Activated T-cell treated with anti-CD3 and anti-CD28 coated beads for 1 hour (primary cell): ENCODE measurements around the gene HLA-DPA1.
"Not testable (repeated sequence)": the region's sequence is repeated elsewhere in the genome, so short reads cannot be mapped to it uniquely, and the experiment has no call there.

ENCODE experiments used
- DNase-seq: peaks from one replicate; pipeline ENCODE4 v3.0.0-alpha.2; 2020; ENCODE audit warnings: low read depth

HLA-DPA1 gene

DNA sequence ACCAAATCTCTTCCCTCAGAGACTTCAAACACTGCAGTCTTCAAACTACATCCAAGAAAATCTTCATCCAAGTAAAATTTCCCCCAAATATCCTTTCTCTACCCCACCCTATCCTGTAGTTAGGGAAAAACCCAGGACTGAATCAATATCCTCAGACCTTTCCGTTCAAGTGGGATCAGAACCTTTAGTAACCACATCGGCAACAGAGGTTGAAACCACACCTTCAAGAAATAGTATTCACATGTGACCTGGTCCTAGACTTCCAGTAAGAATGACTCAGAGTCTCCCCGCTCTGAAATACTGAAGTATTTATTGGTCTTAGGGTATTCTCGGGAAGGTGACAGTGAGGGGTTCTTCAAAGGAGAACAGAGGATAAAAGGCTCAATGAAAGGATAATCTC is 8.7 kb downstream of the HLA-DPA1 start:
- DNase-seq: no peak

DNA sequence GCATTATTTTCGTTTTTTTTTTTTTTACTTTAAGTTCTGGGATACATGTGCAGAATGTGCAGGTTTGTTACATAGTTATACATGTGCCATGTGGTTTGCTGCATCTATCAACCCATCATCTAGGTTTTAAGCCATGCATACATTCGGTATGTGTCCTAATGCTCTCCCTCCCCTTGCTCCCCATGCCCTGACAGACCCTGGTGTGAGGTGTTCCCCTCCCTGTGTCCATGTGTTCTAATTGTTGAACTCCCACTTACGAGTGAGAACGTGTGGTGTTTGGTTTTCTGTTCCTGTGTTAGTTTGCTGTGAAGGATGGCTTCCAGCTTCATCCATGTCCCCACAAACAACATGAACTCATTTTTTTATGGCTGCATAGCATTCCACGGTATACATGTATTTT is 10.0 kb downstream of the HLA-DPA1 start:
- DNase-seq: not testable (repeated sequence)

DNA sequence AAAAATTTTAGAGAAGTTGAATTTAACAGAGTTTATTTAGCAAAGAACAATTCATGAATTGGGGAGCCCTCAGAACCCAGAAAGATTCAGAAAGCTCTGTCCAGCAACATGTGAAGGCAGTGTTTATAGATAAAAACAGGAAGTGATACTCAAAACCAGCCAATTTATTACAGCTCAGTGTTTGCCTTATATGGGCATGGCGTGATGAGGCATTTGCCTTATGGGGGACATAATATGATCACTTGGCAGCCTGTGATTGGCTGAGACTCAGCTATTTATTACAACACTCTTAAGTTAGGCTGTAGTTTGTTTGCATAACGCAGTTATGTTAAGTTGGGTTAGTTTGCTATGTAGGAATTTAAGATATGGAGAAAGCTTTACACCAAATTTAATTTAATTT is 11.5 kb downstream of the HLA-DPA1 start:
- DNase-seq: no peak

DNA sequence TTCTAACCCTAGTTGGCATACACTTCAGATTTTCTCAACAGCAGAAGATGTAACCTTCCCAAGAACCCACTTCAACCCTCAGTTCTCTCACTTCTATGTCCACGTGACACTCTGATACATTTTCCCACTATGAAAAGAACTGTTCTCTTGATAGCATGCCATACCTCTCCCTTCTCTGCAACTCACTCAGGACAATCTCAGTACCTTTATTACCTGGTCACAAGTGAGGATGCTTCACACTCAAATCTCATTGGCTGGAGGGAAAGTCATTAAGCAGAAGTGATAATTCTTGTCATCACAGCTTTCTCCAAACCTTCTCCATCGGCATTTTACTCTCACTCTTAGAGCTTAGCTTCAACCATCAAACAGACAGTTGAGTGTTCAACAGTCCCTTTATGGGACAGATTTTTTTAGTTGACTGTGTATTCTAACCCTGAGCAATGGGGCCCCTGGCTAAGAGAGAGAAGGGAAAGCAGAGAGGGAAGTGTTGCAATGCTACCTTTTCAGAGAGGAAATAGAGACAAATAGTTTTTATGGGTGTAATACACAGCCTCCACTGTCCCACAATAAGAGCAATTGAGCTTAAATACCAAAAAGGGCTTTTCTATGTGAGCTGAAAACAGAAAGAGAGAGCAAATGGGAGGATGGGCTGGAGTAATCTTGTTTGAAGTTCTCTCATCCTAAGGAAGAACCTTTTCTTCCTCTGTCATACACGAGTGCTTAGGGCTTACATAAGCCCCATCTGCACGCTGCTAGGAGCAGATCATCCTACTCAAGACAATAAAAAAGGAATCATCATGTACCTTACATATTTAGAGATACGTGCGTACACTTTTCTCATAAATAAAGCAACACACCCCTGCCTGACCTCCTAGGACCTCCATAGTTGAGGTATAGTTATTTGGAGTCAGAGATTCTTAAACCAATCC is 16.0 kb downstream of the HLA-DPA1 start:
- no peak for DNase-seq

DNA sequence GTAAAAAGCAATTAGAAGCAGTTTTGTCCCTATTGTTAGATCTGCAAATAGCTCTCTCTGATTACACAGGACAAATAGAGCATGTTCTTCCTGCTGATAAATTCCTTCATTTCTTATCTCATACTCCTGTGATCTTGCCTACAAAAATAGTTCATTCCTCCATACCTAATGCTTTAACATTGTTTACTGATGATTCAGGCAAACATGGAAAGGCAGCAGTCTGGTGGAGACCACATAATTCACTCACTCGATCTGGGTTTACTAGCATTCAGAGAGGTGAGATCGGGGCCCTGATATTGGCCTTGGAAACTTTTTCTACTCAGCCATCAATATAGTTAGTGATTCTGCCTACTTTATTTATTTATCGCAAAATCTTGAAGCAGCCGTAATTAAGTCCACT is 20.2 kb downstream of the HLA-DPA1 start:
- DNase-seq: no peak

DNA sequence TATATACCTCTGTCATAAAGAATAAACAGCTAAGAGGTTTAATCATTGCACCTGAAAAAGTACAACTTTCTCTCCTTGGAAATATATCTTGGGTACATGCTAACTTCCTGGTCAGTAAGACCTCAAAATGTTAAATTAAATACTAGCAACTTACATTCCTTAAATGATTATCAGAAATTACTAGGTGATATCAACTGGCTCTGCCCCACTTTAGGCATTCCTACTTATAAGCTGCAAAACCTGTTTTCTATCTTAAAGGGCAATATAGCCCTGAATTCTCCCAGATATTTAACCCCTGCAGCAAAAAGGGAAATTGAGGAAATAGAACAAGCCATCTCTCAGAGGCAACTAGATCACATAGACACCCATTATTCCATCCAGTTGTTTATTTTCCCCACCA is 20.8 kb downstream of the HLA-DPA1 start:
- no peak for DNase-seq

DNA sequence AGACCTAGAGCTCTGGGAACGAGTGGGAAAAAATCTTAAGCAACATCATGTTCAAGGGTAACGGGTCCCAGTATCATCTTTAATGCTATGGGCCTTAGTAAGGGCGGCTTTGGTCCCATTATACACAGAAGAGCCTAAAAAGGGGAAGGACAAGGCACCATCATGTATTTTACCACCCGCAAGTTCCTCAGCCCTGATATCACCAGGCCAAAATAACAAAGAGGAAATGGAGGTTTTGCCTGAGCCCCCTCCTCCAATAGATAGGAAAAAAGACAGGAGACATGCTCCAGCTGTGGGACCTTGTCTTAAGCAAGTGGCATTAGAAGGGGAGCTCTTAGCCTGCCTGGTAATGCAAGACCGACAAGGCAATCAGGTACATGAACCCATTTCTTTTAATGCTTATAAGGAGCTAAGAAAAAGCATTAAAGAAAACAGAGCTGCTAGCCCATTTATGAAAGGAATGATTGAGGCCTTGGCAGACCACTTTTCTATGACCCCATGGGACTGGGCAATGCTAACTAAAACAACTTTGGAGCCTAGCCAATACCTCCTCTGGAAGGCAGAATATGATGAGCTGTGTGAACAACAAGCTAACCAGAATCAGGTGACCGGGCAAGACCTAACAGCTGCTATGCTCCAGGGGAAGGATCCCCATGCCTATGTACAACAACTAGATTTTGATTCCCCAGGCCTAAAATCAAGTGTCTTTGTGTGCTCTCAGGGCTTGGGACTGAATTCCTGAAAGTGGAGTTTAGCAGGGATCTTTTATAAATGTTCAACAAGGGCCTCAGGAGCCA is 23.2 kb downstream of the HLA-DPA1 start:
- no peak for DNase-seq

DNA sequence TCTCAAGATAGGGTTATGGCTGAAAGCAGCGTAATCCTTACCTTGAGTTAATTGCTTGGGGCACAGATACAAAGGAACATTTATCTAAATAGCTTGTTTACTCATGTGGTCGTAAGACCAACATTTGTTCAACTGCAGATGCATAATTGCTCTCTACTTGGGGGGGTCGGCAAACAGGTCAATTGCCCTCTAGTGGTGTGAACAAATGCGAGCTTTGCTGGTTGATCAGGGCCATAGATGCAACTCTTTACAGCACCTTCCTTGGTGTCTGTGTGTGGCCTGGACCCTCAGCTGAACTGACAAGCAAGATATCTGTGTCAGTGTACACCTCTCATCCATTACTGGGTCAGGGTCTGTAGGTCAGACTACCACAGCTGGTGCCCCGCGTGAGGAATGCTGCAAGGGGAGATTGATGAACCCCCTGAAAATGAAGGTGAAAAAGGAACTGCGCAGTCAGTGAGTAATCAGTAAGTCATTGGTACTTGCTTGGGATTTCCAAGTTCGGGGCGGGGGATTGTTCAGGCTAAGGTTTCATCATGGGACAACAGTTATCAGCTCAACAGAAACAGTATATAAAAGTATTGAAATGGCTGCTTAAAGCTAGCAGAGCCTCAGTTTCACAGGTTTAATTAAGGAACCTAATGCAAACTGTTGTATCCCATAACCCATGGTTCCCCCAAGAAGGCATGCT is 24.0 kb downstream of the HLA-DPA1 start:
- no peak for DNase-seq

DNA sequence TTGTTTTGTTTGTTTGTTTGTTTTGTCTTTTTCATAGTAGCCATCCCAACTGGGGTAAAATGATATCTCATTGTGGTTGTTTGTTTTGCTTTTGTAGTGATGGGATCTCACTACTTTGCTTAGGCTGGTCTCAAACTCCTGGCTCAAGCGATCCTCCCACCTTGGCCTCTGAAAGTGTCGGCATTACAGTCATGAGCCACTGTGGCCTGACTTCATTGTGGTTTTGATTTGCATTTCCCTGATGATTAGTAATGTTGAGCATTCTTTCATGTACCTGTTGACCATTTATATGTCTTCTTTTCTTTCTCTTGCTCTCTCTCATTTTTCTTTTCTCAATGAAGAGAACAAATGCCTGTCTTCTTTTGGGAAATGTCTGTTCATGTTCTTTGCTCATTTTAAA is 33.3 kb downstream of the HLA-DPA1 start:
- DNase-seq: no peak

DNA sequence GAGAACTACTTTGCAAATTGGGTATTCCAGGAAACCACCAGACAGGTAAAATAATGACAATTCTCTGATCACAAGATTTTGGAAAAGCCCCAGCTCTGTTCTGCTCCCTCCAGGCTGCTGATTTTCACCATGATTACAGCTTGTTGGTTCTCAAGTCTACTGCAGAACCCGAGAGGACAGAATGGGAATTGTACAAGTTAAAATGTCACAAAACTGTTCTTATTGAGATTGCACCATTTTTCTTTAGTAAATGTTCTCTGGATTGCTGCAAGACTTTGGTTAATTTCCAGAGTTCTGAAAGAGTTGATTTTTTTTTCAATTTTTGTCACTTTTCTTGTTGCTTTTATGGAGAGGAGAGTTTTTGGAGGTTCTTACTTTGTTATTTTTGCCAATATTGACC is 36.9 kb downstream of the HLA-DPA1 start:
- DNase-seq: no peak

DNA sequence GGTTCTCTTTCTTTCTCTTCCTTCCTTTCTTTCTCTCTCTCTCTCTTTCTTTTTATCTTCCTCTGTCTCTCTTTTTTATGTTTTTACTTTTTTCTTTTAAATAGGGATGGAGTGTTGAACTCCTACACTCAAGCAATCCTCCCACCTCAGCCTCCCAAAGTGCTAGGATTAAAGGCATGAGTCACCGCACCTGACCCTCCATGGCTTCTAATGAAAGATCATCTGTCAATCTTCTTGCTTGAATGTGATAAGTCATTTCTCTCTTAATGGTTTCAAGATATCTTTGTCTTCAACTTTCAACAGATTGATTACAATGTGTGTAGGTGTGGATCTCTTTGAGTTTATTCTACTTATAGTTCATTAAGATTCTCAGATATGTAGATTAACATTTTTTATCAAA is 38.9 kb downstream of the HLA-DPA1 start:
- no peak for DNase-seq

DNA sequence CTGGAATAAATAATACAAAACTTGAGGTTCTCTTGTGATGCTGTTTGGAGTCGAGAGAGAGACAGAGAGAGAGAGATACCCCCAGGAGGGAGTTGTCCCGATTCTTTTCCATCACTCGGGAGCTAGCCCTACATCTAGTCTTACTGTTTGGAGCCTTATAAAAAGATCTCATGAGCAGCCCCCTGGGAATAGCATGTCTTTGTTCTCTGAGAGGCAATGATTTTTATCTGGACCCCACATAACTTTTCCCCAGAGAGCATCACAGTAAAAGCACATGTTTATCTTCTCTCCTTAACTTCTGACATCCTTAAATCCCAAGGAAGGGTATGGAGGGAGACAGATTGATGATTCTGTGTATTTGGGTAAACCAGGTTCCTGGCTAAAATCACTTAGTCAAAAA is 43.2 kb downstream of the HLA-DPA1 start:
- no peak for DNase-seq

DNA sequence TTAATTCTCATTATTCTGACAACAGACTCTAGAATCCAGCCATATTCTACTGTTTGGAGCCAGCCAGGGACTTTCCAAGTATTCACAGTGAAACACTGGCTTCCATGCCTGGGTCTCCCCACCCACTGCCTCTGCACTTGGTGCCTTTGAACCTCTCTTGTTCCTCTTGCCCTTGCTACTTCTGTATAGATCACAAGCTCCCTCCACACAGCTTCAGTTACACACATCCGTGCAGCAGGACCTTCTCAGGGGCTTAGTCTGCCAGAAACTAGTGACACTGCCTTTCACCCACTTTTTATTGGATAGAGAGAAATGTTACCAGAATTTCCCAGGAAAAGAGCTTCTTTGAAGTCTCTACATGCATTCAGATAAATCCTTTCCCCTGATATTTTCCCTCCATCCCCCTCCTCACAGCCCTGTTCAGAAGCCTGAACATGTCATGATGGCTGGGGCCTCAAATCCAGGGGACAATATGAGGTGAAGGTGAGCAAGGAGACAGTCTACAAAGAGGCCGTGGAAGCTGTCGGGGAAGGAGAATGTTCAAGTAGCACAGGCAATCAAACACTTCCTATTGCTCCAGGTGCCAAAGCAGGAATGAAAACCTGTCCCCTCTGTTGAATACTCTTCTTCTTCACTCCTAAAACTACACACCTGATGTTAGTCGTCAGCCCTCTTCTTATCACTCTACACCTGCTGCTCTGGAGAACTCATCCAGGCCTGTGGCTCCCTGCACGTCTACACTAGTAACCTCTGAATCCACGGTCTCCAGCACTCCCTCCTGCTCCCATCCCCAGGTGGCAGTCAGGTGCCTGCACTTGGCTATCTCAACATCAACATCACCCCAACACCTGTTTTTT is 43.9 kb downstream of the HLA-DPA1 start:
- no peak for DNase-seq

DNA sequence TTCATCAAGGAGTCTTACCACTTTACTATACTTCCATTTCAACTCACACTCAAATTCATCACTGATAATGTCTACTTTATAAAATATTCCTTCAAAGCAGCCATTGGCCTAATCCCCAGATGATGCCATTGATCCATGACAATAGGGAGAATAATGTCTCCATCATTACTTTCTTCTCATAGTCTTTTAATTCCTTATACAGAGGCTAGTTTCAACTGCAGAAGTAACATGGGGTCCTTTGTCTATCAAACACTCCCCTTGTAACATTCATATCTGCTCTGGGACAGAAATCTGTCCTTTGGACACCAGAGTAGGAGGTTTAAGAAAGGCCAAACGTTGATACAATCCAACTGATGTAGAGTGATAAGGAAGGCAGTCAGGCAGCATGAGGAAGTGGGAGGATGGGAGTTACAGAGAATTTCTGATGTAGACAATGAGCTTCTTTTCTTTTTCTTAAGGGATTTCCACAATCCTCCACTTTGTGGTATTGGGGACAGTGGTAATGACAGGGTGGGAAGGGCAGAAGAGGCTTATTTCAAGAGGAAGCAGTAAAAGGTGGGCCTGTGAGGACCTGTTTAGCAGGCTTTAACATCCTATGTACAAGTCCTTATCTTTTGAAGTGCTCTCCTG is 45.1 kb downstream of the HLA-DPA1 start:
- DNase-seq: no peak

DNA sequence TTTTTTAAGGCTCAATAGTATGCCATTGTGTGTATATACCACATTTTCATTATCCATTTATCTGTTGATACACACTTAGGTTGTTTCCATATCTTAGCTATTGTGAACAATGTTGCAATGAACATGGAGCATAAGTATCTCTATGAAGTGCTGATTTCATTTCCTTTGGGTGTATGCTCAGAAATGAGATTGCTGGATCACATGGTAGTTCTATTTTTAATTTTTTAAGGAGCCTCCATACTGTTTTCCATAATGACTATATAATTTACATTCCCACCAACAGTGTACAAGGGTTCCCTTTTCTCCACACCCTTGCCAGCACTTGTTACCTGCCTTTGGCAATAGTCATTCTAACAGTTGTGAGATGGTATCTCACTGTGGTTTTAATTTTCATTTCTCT is 48.9 kb downstream of the HLA-DPA1 start:
- no peak for DNase-seq

DNA sequence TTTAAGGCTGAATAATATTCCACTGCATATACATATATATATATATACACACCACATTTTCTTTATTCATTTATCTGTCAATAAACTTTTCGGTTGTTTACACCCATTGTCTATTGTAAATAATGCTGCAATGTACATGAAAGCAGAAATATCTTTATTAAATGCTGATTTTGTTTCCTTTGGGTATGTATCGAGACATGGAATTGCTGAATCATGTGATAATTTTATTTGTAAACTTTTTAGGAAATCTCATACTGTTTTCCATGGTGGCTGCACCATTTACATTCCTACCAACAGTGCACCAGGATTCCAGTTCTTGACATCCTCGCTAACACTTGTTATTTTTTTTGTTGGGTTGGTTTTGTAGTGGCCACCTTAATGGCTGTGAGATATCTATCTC is 49.9 kb downstream of the HLA-DPA1 start:
- no peak for DNase-seq

DNA sequence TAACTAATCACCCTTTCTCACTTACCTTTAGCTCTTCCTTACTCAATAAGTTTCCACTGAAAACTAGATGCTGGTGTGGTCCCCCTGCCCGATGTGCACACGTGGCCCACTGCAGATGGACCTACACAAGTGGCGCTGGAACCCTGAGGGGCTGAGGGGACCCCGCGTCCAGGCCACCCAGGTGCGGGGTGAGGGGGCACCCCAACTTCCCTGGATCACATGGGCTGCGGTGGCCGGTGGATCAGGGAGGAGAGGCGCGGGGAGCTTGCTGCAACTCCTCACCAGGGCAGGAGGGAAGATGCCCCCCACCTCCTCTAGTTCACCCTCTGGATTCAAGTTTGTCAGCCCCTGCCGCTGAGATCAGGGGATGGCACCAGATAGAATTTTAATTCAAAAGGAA is 51.5 kb downstream of the HLA-DPA1 start:
- DNase-seq: no peak

DNA sequence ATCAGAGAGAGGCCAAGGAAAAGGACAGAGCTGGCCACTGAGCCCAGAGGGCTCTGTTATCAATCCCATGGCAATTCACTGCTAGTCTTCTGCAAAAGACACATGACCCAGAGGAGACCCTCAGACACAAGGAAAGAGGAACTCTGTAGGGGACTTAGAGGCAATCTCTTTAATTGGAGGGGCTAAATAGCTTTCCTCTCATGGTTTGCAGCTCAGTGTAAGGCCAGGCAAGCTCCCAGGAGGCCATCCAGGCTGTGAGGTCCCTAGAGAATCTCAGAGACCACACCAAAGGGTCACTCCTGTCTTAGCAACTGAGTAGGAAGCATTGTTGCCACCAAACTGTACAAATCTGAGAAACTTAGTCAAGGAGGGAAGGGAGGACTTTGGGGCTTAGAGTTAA is 54.1 kb downstream of the HLA-DPA1 start:
- no peak for DNase-seq

DNA sequence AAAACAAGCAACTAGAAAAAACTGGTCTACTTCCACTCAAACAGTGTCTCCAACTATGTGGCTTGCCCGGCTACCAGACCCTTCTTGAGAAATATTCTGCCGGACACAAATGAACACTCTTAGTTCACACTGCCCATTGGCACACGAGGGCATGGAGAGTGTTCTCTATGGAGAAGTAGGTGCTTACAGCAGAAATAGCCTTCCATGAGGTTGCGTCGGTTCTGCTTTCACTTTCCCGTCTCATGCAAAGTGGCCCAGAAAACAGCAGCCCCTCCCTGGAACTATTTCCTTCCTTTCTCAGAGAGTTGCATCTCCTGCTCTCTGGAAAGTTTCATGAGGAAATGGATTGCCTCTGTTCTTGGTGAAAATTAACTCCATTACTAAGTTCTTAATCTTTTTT is 54.5 kb downstream of the HLA-DPA1 start:
- DNase-seq: no peak

DNA sequence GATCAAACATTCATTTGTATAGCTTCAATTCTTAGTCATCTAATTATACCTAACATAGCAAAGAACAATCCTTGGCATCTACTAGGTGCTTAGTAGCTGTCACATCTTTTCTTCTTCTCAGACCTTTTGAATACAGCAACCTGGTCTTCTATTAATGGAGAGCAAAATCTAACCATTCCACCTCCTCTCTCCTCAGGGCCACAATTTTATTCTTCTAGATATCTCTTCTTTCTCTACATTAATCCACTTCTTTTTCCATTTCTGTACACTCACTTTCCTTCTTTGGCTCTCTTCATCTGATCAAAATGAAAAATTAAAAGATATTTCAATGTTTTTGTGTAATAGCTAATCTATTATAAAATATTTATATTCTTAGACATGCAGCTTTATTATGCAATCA is 55.0 kb downstream of the HLA-DPA1 start:
- no peak for DNase-seq

DNA sequence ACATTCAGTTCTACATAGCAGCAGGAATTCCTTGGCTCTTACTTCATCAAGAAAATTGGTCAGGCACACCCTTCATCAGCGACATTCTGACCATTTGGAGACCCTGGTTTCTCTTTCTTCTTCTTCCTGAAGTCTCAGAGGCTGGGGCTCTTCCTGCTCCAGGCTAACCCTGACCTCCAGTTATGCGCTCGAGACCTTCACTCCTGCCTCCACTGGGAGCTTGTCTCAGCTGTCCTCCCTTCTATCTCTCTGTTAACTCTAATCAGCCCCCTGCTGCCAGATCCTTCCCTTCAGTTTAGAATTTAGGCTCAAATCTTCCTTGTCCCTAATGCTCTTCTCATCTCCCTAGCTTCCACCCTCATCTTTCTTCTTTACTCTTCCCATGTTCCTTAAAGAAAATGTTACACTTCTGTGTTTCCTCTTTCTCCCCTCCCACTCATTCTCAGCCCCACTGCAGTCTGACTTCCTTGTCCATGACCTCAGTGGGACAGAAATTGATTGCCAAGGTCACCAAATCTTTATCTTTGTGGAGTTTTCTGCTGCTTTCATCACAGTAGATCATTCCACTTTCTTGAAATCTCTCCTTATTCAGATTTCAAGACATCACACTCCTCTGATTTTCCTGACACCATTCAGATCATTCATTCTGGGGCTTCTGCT is 55.6 kb downstream of the HLA-DPA1 start:
- DNase-seq: no peak
